HepG2 (cell line): ENCODE data around the gene FAM110D. TPM values are rescaled to one million over a fixed set of nuclear protein-coding genes. Genes with fewer than 3 reads are reported as not detected.

ENCODE experiments used
- AKAP8 ChIP-seq: sonication (generic); formaldehyde crosslinking; IDR thresholded peaks from 2 replicates; pipeline ENCODE4 v1.5.1; 2020; ENCODE audit warnings: mild to moderate bottlenecking, missing genetic modification reagents
- FLYWCH1 ChIP-seq: sonication (generic); formaldehyde crosslinking; IDR thresholded peaks from 2 replicates; pipeline ENCODE4 v1.8.1; 2023; ENCODE audit warnings: mild to moderate bottlenecking, missing genetic modification reagents
- GLI4 ChIP-seq: sonication (generic); formaldehyde crosslinking; IDR thresholded peaks from 2 replicates; pipeline ENCODE4 v1.5.1; 2020; ENCODE audit warnings: missing genetic modification reagents, mild to moderate bottlenecking, moderate library complexity, borderline replicate concordance
- JUNB ChIP-seq: sonication (generic); formaldehyde crosslinking; IDR thresholded peaks from 2 replicates; pipeline ENCODE4 v1.8.0; 2022; ENCODE audit warnings: missing genetic modification reagents, mild to moderate bottlenecking, borderline replicate concordance
- KDM4B ChIP-seq: sonication (generic); formaldehyde crosslinking; IDR thresholded peaks from 2 replicates; pipeline ENCODE4 v1.4.0; 2020; ENCODE audit warnings: missing genetic modification reagents
- SALL2 ChIP-seq: sonication (generic); formaldehyde crosslinking; IDR thresholded peaks from 2 replicates; pipeline ENCODE4 v1.8.1; 2023; ENCODE audit warnings: mild to moderate bottlenecking, missing genetic modification reagents, inconsistent platforms
- SMAD3 ChIP-seq: sonication (generic); formaldehyde crosslinking; IDR thresholded peaks from 2 replicates; pipeline ENCODE4 v1.4.0; 2020; ENCODE audit warnings: missing genetic modification reagents
- ZNF124 ChIP-seq: sonication (generic); formaldehyde crosslinking; IDR thresholded peaks from 2 replicates; pipeline ENCODE4 v1.4.0; 2020; ENCODE audit warnings: missing genetic modification reagents
- ZNF674 ChIP-seq: sonication (generic); formaldehyde crosslinking; IDR thresholded peaks from 2 replicates; pipeline ENCODE4 v1.5.0; 2020; ENCODE audit warnings: low read depth, mild to moderate bottlenecking, missing genetic modification reagents
- ZNF839 ChIP-seq: sonication (generic); formaldehyde crosslinking; IDR thresholded peaks from 2 replicates; pipeline ENCODE4 v1.4.0; 2020; ENCODE audit warnings: missing genetic modification reagents, mild to moderate bottlenecking, borderline replicate concordance
- polyA plus RNA-seq, 8 experiments: library from polyadenylated mRNA; depleted of rRNA in 3 of 8; stranded (reverse) in 7 of 8; unstranded in 1 of 8; fragments of >200 nt; fragmentation: Illumina TruSeq in 4 of 8; extraction: Trizol in 4 of 8; gene quantifications; 2 replicates each; pipeline versions ENCODE4 v1.2.1 to v1.2.3, GENCODE V29; 2011 to 2016; ENCODE audit warnings: low read depth in 4 of 8, missing spikeins in 1 of 8, mixed read lengths in 1 of 8; ENCODE audit not compliant: insufficient read depth in 1 of 8
- total RNA-seq, 5 experiments: library from RNA; depleted of rRNA; stranded (reverse); fragments of >200 nt; fragmentation: Illumina TruSeq; extraction: Trizol; gene quantifications; 2 replicates each; pipeline ENCODE4 v1.2.3, GENCODE V29; 2016; ENCODE audit warnings: low read depth in 1 of 5
- TF ChIP-seq, protein P1 (sequence below), 2 experiments: sonication (generic) in 1 of 2; formaldehyde crosslinking in 1 of 2; IDR thresholded peaks; 2 replicates each; pipeline versions ENCODE4 v1.6.1 to v1.9.0; 2014 to 2022; ENCODE audit warnings: antibody characterized with exemption in 1 of 2, borderline replicate concordance in 1 of 2, inconsistent platforms in 1 of 2, low read depth in 1 of 2, missing genetic modification reagents in 1 of 2
- TF ChIP-seq, protein P2 (sequence below): sonication (generic); formaldehyde crosslinking; IDR thresholded peaks from 2 replicates; pipeline ENCODE4 v1.8.1; 2023; ENCODE audit warnings: mild to moderate bottlenecking, inconsistent platforms, moderate library complexity, missing genetic modification reagents, borderline replicate concordance
- TF ChIP-seq, protein P3 (sequence below): sonication (generic); formaldehyde crosslinking; IDR thresholded peaks from 2 replicates; pipeline ENCODE4 v1.4.0; 2020; ENCODE audit warnings: missing genetic modification reagents, mild to moderate bottlenecking, borderline replicate concordance
- TF ChIP-seq, protein P4 (sequence below): sonication (generic); formaldehyde crosslinking; IDR thresholded peaks from 2 replicates; pipeline ENCODE4 v1.4.0; 2020; ENCODE audit warnings: low read depth, missing genetic modification reagents

Gene FAM110D
- total and polyA plus RNA-seq, 2 of the 13 experiments (the other 11 are each of a cell fraction or from before 2014, with no cell fraction given), result not detected

DNA sequence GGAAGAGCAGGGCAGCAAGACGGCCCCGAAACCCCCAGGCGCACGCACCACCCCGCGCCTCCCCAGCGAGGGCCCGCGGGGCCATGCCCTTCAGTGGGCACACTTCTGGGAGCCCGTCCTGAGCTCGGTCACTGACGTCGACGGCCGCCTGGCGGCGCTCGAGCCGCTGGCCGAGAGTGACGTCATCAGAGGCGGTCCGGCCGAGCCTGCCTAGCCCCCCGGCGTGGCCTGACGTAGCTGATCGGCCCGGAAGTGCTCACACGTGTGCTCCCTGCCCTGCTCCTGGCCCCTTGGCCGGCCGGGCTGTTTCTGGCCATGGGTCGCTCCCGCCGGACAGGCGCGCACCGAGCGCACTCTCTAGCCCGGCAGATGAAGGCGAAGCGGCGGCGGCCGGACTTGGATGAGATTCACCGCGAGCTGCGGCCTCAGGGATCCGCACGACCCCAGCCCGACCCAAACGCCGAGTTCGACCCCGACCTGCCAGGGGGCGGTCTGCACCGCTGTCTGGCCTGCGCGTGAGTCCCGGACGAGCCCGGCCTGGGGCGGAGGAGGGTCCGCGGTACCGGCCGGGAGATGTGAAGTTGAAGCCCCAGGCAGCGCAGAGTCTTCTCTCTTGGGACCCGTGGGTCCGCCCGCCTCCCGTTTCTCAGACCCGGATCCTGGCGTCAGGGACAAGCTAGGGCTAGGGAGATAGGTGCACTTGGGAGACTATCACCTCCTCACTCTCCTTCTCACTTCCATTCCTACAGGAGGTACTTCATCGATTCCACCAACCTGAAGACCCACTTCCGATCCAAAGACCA, 11.0 kb downstream of the FAM110D start, which contains the start of gene ZNF593 (continued):
- TF ChIP-seq, protein P1, sequence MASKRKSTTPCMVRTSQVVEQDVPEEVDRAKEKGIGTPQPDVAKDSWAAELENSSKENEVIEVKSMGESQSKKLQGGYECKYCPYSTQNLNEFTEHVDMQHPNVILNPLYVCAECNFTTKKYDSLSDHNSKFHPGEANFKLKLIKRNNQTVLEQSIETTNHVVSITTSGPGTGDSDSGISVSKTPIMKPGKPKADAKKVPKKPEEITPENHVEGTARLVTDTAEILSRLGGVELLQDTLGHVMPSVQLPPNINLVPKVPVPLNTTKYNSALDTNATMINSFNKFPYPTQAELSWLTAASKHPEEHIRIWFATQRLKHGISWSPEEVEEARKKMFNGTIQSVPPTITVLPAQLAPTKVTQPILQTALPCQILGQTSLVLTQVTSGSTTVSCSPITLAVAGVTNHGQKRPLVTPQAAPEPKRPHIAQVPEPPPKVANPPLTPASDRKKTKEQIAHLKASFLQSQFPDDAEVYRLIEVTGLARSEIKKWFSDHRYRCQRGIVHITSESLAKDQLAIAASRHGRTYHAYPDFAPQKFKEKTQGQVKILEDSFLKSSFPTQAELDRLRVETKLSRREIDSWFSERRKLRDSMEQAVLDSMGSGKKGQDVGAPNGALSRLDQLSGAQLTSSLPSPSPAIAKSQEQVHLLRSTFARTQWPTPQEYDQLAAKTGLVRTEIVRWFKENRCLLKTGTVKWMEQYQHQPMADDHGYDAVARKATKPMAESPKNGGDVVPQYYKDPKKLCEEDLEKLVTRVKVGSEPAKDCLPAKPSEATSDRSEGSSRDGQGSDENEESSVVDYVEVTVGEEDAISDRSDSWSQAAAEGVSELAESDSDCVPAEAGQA (IDR thresholded peaks at IDR 0.05; ENCODE audit: low read depth), result peak; percentile 97
- TF ChIP-seq, protein P1 (CRISPR knock-in tag; IDR thresholded peaks at IDR 0.05; ENCODE audit: borderline replicate concordance), result peak; percentile 79; the same call in 1 of the 2 replicates
- TF ChIP-seq ZNF124 (CRISPR knock-in tag), result no peak
- no peak; the same call in 1 of the 2 replicates for TF ChIP-seq AKAP8
- no peak for TF ChIP-seq FLYWCH1
- peak; percentile 93 for TF ChIP-seq KDM4B (CRISPR knock-in tag)
- TF ChIP-seq GLI4 (CRISPR knock-in tag), result peak; percentile 86; the same call in 1 of the 2 replicates
- TF ChIP-seq, protein P2, sequence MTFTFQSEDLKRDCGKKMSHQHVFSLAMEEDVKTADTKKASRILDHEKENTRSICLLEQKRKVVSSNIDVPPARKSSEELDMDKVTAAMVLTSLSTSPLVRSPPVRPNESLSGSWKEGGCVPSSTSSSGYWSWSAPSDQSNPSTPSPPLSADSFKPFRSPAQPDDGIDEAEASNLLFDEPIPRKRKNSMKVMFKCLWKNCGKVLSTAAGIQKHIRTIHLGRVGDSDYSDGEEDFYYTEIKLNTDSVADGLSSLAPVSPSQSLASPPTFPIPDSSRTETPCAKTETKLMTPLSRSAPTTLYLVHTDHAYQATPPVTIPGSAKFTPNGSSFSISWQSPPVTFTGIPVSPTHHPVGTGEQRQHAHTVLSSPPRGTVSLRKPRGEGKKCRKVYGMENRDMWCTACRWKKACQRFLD, result peak; percentile 89; the same call in 1 of the 2 replicates
- TF ChIP-seq JUNB (CRISPR knock-in tag), result no peak; the same call in 1 of the 2 replicates
- TF ChIP-seq, protein P3, sequence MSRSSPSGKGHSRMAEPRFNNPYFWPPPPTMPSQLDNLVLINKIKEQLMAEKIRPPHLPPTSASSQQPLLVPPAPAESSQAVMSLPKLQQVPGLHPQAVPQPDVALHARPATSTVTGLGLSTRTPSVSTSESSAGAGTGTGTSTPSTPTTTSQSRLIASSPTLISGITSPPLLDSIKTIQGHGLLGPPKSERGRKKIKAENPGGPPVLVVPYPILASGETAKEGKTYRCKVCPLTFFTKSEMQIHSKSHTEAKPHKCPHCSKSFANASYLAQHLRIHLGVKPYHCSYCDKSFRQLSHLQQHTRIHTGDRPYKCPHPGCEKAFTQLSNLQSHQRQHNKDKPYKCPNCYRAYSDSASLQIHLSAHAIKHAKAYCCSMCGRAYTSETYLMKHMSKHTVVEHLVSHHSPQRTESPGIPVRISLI, result peak; percentile 51; the same call in 1 of the 2 replicates
- no peak for TF ChIP-seq ZNF674 (CRISPR knock-in tag)
- TF ChIP-seq SALL2, result peak; percentile 98; the same call in 1 of the 2 replicates
- TF ChIP-seq ZNF839, result no peak
- TF ChIP-seq, protein P4, sequence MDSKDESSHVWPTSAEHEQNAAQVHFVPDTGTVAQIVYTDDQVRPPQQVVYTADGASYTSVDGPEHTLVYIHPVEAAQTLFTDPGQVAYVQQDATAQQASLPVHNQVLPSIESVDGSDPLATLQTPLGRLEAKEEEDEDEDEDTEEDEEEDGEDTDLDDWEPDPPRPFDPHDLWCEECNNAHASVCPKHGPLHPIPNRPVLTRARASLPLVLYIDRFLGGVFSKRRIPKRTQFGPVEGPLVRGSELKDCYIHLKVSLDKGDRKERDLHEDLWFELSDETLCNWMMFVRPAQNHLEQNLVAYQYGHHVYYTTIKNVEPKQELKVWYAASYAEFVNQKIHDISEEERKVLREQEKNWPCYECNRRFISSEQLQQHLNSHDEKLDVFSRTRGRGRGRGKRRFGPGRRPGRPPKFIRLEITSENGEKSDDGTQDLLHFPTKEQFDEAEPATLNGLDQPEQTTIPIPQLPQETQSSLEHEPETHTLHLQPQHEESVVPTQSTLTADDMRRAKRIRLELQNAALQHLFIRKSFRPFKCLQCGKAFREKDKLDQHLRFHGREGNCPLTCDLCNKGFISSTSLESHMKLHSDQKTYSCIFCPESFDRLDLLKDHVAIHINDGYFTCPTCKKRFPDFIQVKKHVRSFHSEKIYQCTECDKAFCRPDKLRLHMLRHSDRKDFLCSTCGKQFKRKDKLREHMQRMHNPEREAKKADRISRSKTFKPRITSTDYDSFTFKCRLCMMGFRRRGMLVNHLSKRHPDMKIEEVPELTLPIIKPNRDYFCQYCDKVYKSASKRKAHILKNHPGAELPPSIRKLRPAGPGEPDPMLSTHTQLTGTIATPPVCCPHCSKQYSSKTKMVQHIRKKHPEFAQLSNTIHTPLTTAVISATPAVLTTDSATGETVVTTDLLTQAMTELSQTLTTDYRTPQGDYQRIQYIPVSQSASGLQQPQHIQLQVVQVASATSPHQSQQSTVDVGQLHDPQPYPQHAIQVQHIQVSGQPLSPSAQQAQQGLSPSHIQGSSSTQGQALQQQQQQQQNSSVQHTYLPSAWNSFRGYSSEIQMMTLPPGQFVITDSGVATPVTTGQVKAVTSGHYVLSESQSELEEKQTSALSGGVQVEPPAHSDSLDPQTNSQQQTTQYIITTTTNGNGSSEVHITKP (CRISPR knock-in tag), result peak; percentile 44; the same call in 1 of the 2 replicates
- TF ChIP-seq SMAD3 (CRISPR knock-in tag), result peak; percentile 43; the same call in 1 of the 2 replicates
